22Rv1 (cell line): Measurements from ENCODE around the gene OVAAL.
"Not testable (repeated sequence)": the region's sequence is repeated elsewhere in the genome, so short reads cannot be mapped to it uniquely, and the experiment has no call there.

Experiments
- H3K27ac ChIP-seq: fragments of 450-650 bp; 2 replicates; pipeline ENCODE4 v1.5.1; 2017
- ZFX ChIP-seq: fragments of 450-650 bp; IDR thresholded peaks from 2 replicates; pipeline ENCODE4 v1.6.1; 2017; ENCODE audit warnings: antibody characterized with exemption, borderline replicate concordance
- TF ChIP-seq, protein P1 (sequence below): fragments of 450-650 bp; IDR thresholded peaks from 2 replicates; pipeline ENCODE4 v1.5.1; 2017; ENCODE audit warnings: mild to moderate bottlenecking

The OVAAL gene

DNA sequence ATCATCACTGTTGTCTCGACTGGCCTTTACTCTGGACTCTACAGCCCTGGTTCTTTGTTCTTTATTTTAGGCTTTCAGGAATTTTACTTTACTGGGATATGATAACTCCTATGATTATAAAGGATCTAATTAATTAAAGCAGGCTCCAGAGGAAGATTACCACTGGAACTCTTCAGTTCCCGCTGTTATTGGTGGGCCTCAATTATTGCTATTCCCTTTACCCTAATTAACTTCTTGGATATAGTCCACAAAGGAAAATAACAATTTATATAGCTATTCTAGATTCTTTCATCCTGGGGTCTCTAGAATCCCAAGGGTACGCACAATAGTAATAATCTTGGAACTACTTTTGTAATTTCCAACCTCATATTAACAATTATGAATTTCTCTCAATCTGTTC, 8.5 kb upstream of the OVAAL start:
- TF ChIP-seq ZFX = no peak
- TF ChIP-seq, protein P1, sequence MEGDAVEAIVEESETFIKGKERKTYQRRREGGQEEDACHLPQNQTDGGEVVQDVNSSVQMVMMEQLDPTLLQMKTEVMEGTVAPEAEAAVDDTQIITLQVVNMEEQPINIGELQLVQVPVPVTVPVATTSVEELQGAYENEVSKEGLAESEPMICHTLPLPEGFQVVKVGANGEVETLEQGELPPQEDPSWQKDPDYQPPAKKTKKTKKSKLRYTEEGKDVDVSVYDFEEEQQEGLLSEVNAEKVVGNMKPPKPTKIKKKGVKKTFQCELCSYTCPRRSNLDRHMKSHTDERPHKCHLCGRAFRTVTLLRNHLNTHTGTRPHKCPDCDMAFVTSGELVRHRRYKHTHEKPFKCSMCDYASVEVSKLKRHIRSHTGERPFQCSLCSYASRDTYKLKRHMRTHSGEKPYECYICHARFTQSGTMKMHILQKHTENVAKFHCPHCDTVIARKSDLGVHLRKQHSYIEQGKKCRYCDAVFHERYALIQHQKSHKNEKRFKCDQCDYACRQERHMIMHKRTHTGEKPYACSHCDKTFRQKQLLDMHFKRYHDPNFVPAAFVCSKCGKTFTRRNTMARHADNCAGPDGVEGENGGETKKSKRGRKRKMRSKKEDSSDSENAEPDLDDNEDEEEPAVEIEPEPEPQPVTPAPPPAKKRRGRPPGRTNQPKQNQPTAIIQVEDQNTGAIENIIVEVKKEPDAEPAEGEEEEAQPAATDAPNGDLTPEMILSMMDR = no peak
- H3K27ac ChIP-seq = no peak overlapping the region

DNA sequence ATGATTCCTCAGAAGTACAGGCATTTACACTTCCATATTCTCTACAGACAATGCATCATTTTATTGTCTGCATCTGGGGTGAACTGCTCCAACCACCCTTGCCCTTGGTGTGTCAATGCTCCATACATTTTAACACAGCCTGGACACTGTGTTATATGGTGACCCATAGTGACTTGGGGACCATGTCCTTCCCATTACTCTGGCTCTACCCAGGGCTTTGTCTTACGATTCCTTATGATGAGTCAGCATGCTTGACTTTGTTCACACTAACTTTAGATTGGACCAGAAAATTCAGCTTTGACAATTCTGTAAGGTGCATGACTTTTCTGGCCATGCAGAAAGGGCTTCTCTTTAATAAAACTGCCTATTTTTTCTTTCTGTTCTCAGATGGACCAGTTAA, 6.8 kb upstream of the OVAAL start:
- no peak overlapping the region for H3K27ac ChIP-seq
- TF ChIP-seq, protein P1 = no peak
- no peak for TF ChIP-seq ZFX

DNA sequence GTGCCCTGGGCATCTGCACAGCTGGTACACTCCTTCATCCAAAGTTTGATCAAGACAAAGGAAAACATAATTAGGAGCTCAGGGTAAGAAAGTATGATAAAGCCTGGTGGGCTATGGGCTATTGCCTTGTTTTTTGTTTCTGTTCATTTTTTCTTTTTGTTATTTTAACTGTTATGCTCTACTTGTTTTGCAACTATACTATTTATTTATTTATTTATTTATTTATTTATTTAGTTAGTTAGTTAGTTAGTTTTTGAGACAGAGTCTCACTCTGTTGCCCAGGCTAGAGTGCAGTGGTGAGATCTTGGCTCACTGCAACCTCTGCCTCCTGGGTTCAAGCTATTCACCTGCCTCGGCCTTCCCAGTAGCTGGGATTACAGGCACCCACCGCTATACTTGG, 5.7 kb upstream of the OVAAL start:
- not testable (repeated sequence) for H3K27ac ChIP-seq

DNA sequence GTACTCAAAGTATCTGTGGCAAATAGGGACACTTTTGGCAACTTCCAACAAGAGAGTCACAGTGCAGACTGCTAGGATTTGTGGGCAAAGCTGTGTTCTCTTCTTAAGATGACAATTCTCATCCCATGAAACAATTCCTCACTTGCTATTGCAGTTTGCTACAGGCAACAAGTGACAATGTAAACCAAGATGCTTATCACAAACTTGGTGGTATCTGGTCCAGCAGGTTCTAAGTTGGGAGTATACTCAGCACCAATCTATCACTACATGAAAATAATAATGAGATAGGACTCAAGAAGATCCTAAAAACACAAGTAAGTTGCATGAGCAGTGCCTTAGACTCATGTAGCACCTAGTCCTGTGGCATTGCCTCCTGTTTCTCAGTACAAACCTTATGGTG, 3.4 kb upstream of the OVAAL start:
- TF ChIP-seq, protein P1 = no peak
- TF ChIP-seq ZFX = no peak
- H3K27ac ChIP-seq = no peak overlapping the region

DNA sequence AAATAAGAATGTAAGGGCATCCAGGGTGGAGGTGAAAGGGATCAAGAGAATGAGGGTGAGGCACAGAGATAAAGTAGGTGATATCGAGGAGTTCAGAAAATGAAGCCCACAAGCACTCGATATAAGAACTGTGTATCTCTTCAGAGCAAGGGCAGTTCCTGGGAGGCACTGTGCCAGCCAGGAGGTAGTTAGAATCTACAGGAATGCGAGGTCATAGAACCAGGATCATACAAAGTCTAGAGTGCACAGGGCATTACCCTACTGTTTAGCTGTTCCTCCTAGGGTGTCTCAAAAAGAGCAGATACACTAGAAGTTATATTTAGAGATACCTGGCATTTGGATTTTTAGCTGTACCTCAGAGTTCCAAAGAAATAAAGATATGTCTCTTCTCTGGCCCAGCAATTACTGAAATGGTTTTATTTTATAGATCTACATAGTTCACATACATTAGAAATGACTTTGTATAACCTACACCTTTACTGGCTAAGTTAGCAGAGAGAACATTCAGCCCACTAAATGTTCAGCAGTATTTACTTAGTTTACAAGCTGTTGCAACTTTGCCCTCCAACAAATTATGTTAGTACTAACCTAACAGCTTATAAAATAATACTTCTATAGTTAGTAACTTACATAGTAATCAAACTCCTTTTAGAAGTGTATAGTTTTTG, 1.6 kb downstream of the OVAAL start:
- H3K27ac ChIP-seq = no peak overlapping the region
- no peak for TF ChIP-seq ZFX
- TF ChIP-seq, protein P1 = no peak

DNA sequence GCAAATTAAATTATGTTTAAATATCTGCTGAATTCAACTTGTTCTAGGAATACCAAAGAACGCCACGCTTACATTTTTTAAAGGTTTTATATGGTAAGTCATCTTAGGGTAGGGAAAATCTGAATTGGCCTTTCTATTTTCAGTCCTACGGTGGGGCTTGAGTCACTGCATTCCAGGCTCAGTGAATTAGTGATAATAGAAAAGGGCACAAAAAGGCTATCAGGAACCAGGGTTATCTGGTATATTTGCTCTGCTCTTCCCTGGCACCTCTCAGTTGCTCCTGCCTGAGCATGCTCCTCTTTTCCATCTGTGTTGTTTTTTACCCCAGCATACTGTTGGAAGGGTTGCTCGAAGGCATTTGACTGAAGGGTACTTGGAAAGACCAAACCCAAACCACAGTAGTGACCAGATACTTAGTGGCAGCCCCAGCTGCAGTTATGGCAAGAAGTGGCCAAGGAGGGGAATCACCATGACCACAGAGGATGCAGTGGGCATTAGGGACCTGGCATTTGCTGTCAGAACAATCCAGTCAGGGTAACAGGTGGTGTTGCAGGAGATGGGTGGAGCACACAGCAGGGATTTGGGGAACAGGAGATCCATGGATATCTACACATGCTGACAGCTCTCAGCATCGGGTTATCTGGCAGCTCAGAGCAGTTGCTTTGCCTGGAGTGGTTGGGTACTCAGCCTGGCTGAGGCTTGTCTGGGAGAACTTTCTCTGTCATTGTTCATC, 2.3 kb downstream of the OVAAL start:
- no peak overlapping the region for H3K27ac ChIP-seq
- TF ChIP-seq, protein P1 = no peak
- TF ChIP-seq ZFX = no peak

DNA sequence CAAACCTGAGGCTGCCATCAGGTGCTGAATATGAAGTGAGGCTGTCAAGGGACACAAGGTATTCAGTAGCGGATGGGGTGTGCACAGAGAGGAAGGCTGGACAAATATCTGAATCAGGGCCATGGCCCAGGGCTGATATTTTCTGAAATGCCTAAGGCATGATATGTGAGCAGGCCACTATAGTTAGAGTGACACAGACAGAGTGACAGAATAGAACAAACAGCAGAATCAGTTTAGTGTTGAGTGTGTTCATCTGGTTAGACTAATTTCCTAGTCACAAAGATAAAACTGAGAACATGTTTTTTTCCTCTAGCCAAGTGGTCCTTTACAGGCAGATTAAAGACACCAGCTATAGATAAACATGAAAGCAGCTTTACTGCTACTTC, 3.9 kb downstream of the OVAAL start:
- no peak for TF ChIP-seq ZFX
- TF ChIP-seq, protein P1 = no peak
- no peak overlapping the region for H3K27ac ChIP-seq
